H9 (cell line): ENCODE results near the gene PLCD3. TPM values are rescaled to one million over a fixed set of nuclear protein-coding genes. Genes with fewer than 3 reads are reported as not detected.

Source experiments
- DNase-seq: peaks from one replicate; pipeline ENCODE4 v3.0.0-alpha.2; 2017
- H2AFZ ChIP-seq: one replicate; pipeline ENCODE4 v1.6.1; 2013; ENCODE audit warnings: mild to moderate bottlenecking, low read length, control low read depth, moderate library complexity
- H2AK5ac ChIP-seq: 2 replicates; pipeline ENCODE4 v1.6.1; 2013; ENCODE audit warnings: low read length, control low read depth, mixed read lengths; ENCODE audit not compliant: insufficient read length
- H2BK120ac ChIP-seq: one replicate; pipeline ENCODE4 v1.6.1; 2013; ENCODE audit warnings: low read depth, mild to moderate bottlenecking, low read length, control low read depth, inconsistent platforms; ENCODE audit not compliant: poor library complexity, severe bottlenecking
- H2BK12ac ChIP-seq: 2 replicates; pipeline ENCODE4 v1.6.1; 2013; ENCODE audit warnings: low read length, control low read depth, mixed read lengths, low read depth; ENCODE audit not compliant: insufficient read length
- H2BK15ac ChIP-seq: 2 replicates; pipeline ENCODE4 v1.6.1; 2013; ENCODE audit warnings: low read depth, low read length, control low read depth
- H2BK20ac ChIP-seq: one replicate; pipeline ENCODE4 v1.6.1; 2013; ENCODE audit warnings: low read depth, mild to moderate bottlenecking, low read length, control low read depth, inconsistent platforms; ENCODE audit not compliant: poor library complexity, severe bottlenecking
- H2BK5ac ChIP-seq: 2 replicates; pipeline ENCODE4 v1.6.1; 2013; ENCODE audit warnings: low read length, control low read depth, mixed read lengths; ENCODE audit not compliant: insufficient read length
- H3K14ac ChIP-seq: 2 replicates; pipeline ENCODE4 v1.6.1; 2013; ENCODE audit warnings: low read length, control low read depth; ENCODE audit not compliant: insufficient read depth
- H3K18ac ChIP-seq: 2 replicates; pipeline ENCODE4 v1.6.1; 2013; ENCODE audit warnings: low read depth, mild to moderate bottlenecking, mixed read lengths, low read length, control low read depth; ENCODE audit not compliant: insufficient read length
- H3K23ac ChIP-seq: 2 replicates; pipeline ENCODE4 v1.6.1; 2013; ENCODE audit warnings: low read length, control low read depth, mixed read lengths, low read depth; ENCODE audit not compliant: insufficient read length
- H3K23me2 ChIP-seq: 2 replicates; pipeline ENCODE4 v1.6.1; 2013; ENCODE audit warnings: low read depth, mild to moderate bottlenecking, mixed read lengths, low read length, control low read depth; ENCODE audit not compliant: insufficient read length, poor library complexity, severe bottlenecking
- H3K27ac ChIP-seq: 2 replicates; pipeline ENCODE4 v1.5.1; 2013; ENCODE audit warnings: low read length, control low read depth, mixed read lengths, low read depth; ENCODE audit not compliant: insufficient read length
- H3K27me3 ChIP-seq: 2 replicates; pipeline ENCODE4 v1.6.1; 2013; ENCODE audit warnings: low read length, control low read depth, inconsistent platforms; ENCODE audit not compliant: insufficient read depth
- H3K4ac ChIP-seq: 2 replicates; pipeline ENCODE4 v1.6.1; 2013; ENCODE audit warnings: low read depth, mild to moderate bottlenecking, control low read depth, inconsistent platforms, low read length, moderate library complexity
- H3K4me1 ChIP-seq: 2 replicates; pipeline ENCODE4 v1.6.1; 2013; ENCODE audit warnings: low read length, control low read depth, inconsistent platforms; ENCODE audit not compliant: insufficient read depth
- H3K4me2 ChIP-seq: 2 replicates; pipeline ENCODE4 v1.6.1; 2013; ENCODE audit warnings: low read length, control low read depth, mixed read lengths; ENCODE audit not compliant: insufficient read length, insufficient read depth
- H3K56ac ChIP-seq: 2 replicates; pipeline ENCODE4 v1.6.1; 2013; ENCODE audit warnings: low read depth, mild to moderate bottlenecking, mixed read lengths, low read length, control low read depth; ENCODE audit not compliant: insufficient read length
- H3K79me1 ChIP-seq: 2 replicates; pipeline ENCODE4 v1.6.1; 2013; ENCODE audit warnings: low read depth, mild to moderate bottlenecking, moderate library complexity, low read length, control low read depth, inconsistent platforms; ENCODE audit not compliant: insufficient read depth, poor library complexity, severe bottlenecking
- H3K79me2 ChIP-seq: 2 replicates; pipeline ENCODE4 v1.6.1; 2013; ENCODE audit warnings: low read length, control low read depth, inconsistent platforms; ENCODE audit not compliant: insufficient read depth
- H3K9ac ChIP-seq: 2 replicates; pipeline ENCODE4 v1.6.1; 2013; ENCODE audit warnings: low read length, control low read depth, mixed read lengths; ENCODE audit not compliant: insufficient read length; ENCODE audit errors: extremely low read depth
- H3K9me3 ChIP-seq: one replicate; pipeline ENCODE4 v1.6.1; 2013; ENCODE audit warnings: low read depth, low read length, inconsistent platforms; ENCODE audit not compliant: control insufficient read depth
- H3T11ph ChIP-seq: one replicate; pipeline ENCODE4 v1.6.1; 2013; ENCODE audit warnings: mild to moderate bottlenecking, low read length, control low read depth, inconsistent platforms
- H4K20me1 ChIP-seq: one replicate; pipeline ENCODE4 v1.6.1; 2013; ENCODE audit not compliant: control insufficient read depth, insufficient read length, insufficient read depth
- H4K5ac ChIP-seq: 2 replicates; pipeline ENCODE4 v1.6.1; 2013; ENCODE audit warnings: low read depth, mild to moderate bottlenecking, mixed read lengths, low read length, control low read depth; ENCODE audit not compliant: insufficient read length
- H4K8ac ChIP-seq: replicated peaks from 2 replicates; pipeline ENCODE4 v1.6.1; 2013; ENCODE audit warnings: low read length, control low read depth, mixed read lengths, low read depth; ENCODE audit not compliant: insufficient read length
- H4K91ac ChIP-seq: 2 replicates; pipeline ENCODE4 v1.6.1; 2013; ENCODE audit warnings: low read depth, mild to moderate bottlenecking, moderate library complexity, mixed read lengths, low read length, control low read depth; ENCODE audit not compliant: insufficient read length
- H3K27ac Mint-ChIP-seq, 3 experiments: 2 replicates in 2 of 3; 3 replicates in 1 of 3; pipeline ENCODE4 v1.8.0; 2020 to 2021; ENCODE audit warnings: mixed read lengths in 3 of 3, mild to moderate bottlenecking in 1 of 3, moderate library complexity in 1 of 3
- H3K27me3 Mint-ChIP-seq: 2 replicates; pipeline ENCODE4 v1.8.0; 2021; ENCODE audit warnings: low read depth, mild to moderate bottlenecking, moderate library complexity, mixed read lengths
- H3K36me3 Mint-ChIP-seq, 3 experiments: 2 replicates in 2 of 3; 3 replicates in 1 of 3; pipeline ENCODE4 v1.8.0; 2020 to 2021; ENCODE audit warnings: low read depth in 3 of 3, mixed read lengths in 3 of 3; ENCODE audit not compliant: insufficient read depth in 1 of 3
- H3K4me1 Mint-ChIP-seq, 2 experiments: 2 replicates each; pipeline ENCODE4 v1.8.0; 2020; ENCODE audit warnings: mixed read lengths in 2 of 2
- H3K4me3 Mint-ChIP-seq, 2 experiments: 2 replicates in 1 of 2; 3 replicates in 1 of 2; pipeline ENCODE4 v1.8.0; 2020 to 2021; ENCODE audit warnings: mild to moderate bottlenecking in 2 of 2, mixed read lengths in 2 of 2, moderate library complexity in 1 of 2
- H3K9me3 Mint-ChIP-seq, 2 experiments: 2 replicates in 1 of 2; 3 replicates in 1 of 2; pipeline ENCODE4 v1.8.0; 2020; ENCODE audit warnings: mild to moderate bottlenecking in 2 of 2, mixed read lengths in 2 of 2, moderate library complexity in 1 of 2
- WGBS: extraction: QIAGEN DNeasy Blood & Tissue Kit; methylation state at CpG from one replicate; pipeline ENCODE4 v1.1.7; 2013; ENCODE audit warnings: missing lambda C conversion rate, low lambda C conversion rate, mixed read lengths; ENCODE audit not compliant: insufficient read length; ENCODE audit errors: extremely low coverage; 5-methylcytosine and 5-hydroxymethylcytosine counted together
- total RNA-seq: library from RNA; stranded (reverse); gene quantifications from 2 replicates; pipeline ENCODE4 v1.2.1, GENCODE V29; 2021
- TF ChIP-seq, protein P1 (sequence below): fragments of 200-600 bp; sonication (generic); conservative IDR thresholded peaks from 3 replicates; pipeline ENCODE4 v1.8.0; 2021; ENCODE audit warnings: antibody characterized with exemption, mild to moderate bottlenecking

PLCD3 gene
- total RNA-seq, 1 experiment from 2014 or later: 41.6 TPM

DNA sequence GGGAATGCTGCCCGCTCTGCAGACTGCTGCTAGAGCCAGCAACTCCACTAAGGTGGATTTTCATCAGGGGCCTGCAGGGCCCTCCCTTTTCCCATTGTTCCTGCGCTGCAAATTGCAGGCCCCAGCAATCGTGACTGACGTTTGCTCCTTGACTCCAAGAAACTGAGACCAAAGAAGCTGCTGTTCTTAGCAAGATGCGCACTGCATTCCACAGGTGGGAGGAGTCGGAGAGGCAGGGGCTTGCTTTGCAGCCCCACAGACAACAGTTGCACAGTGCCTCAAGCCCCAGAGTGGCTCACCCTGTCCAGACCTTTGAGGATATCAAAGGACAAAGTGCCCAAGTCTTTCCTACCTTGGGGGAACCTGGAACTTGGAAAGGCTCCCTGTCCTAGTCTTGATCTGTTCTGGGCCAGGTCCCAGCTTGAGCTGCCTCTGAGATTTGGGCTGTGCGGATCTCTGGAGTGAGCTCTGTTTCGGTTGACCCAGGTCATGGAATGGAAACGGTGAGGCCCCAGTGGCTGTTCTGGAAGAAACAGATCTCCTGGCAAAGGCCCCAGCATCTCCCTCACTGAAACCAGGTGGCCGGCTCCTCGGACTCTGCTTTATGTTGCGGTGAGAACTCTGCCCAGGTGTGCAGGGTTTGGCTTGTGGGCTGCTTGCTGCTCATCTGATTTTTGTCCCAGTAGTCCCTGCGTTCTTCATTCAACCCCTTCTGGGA lies 24.9 kb downstream of the PLCD3 start:
- no peaks in the 10 kb centered on the region for H3K23me2 ChIP-seq
- H3K9me3 ChIP-seq: no peaks in the 10 kb centered on the region
- no peak overlapping the region for H3T11ph ChIP-seq
- no CpG with 5 or more reads among the region's 13 CpGs for WGBS
- no peak overlapping the region for H2AFZ ChIP-seq
- no peak overlapping the region for H2AK5ac ChIP-seq
- H3K27me3 Mint-ChIP-seq: peaks cover 2% of the 10 kb centered on the region; the same call in 1 of the 2 replicates
- no peaks in the 10 kb centered on the region for H4K20me1 ChIP-seq
- no peak overlapping the region for H3K27ac ChIP-seq
- H2BK120ac ChIP-seq: no peak overlapping the region
- no peak overlapping the region for H3K14ac ChIP-seq
- H3K4me3 Mint-ChIP-seq: no peak overlapping the region
- no peaks in the 10 kb centered on the region for H3K27me3 ChIP-seq
- H3K79me1 ChIP-seq: no peaks in the 10 kb centered on the region
- peaks cover 12 to 66% (median 61%) of the 10 kb centered on the region in 3 experiments; a peak in 6 of 7 replicates for H3K36me3 Mint-ChIP-seq
- TF ChIP-seq, protein P1, sequence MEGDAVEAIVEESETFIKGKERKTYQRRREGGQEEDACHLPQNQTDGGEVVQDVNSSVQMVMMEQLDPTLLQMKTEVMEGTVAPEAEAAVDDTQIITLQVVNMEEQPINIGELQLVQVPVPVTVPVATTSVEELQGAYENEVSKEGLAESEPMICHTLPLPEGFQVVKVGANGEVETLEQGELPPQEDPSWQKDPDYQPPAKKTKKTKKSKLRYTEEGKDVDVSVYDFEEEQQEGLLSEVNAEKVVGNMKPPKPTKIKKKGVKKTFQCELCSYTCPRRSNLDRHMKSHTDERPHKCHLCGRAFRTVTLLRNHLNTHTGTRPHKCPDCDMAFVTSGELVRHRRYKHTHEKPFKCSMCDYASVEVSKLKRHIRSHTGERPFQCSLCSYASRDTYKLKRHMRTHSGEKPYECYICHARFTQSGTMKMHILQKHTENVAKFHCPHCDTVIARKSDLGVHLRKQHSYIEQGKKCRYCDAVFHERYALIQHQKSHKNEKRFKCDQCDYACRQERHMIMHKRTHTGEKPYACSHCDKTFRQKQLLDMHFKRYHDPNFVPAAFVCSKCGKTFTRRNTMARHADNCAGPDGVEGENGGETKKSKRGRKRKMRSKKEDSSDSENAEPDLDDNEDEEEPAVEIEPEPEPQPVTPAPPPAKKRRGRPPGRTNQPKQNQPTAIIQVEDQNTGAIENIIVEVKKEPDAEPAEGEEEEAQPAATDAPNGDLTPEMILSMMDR: no peak
- no peak overlapping the region for H3K23ac ChIP-seq
- no peak overlapping the region for H3K9ac ChIP-seq
- no peak overlapping the region for H4K5ac ChIP-seq
- no peaks in the 10 kb centered on the region for H3K9me3 Mint-ChIP-seq
- H4K8ac ChIP-seq: no peak overlapping the region
- no peaks in the 10 kb centered on the region for H3K79me2 ChIP-seq
- no peak overlapping the region for H2BK20ac ChIP-seq
- H4K91ac ChIP-seq: no peak overlapping the region
- no peak overlapping the region for H3K4me2 ChIP-seq
- no peak overlapping the region for H3K56ac ChIP-seq
- no peak overlapping the region for H2BK12ac ChIP-seq
- no peak overlapping the region for H2BK5ac ChIP-seq
- peaks cover 0 to 7% of the 10 kb centered on the region in 2 experiments; a peak in 2 of 4 replicates for H3K4me1 Mint-ChIP-seq
- no peak overlapping the region for H3K18ac ChIP-seq
- no peak overlapping the region for H2BK15ac ChIP-seq
- no peak for DNase-seq
- no peak overlapping the region for H3K4ac ChIP-seq
- no peaks in the 10 kb centered on the region for H3K4me1 ChIP-seq
- H3K27ac Mint-ChIP-seq: peak overlapping the region in 2 of 3 experiments; percentile 50 to 92; a peak in 2 of 7 replicates
